ENCODE data around the gene UNC5A.

GRCh38 chr5:176816791-176817347 lies 6.5 kb downstream of the UNC5A start:
- no peak for TF ChIP-seq CTCF (IDR thresholded peaks at IDR 0.05; ENCODE audit: insufficient read depth, low read length)
- no peak for TF ChIP-seq POLR2AphosphoS5 (IDR thresholded peaks at IDR 0.05; ENCODE audit: low read depth)
- TF ChIP-seq REST (IDR thresholded peaks at IDR 0.05; ENCODE audit: insufficient replicate concordance, low read depth), result no peak
